Esophagus squamous epithelium (tissue), 4 donors: ENCODE data around the gene IFNA16.

Experiments used
- CTCF ChIP-seq, 6 experiments: fragments of 450-650 bp in 4 of 6; fragments of 200-600 bp in 2 of 6; sonication (generic) in 2 of 6; IDR thresholded peaks; one replicate each; pipeline ENCODE4 v1.5.1; 2016 to 2019; ENCODE audit warnings: antibody characterized with exemption in 6 of 6, mild to moderate bottlenecking in 4 of 6, moderate library complexity in 4 of 6
- POLR2A ChIP-seq, 4 donors: fragments of 450-650 bp; IDR thresholded peaks; one replicate each; pipeline ENCODE4 v1.6.1; 2017; ENCODE audit warnings: antibody characterized with exemption in 4 of 4, mild to moderate bottlenecking in 4 of 4, moderate library complexity in 3 of 4

GRCh38 chr9:21228122-21228521 is 11.0 kb upstream of the IFNA16 start, which contains the start of gene IFNA17:
- TF ChIP-seq CTCF (IDR thresholded peaks at IDR 0.05) (no peak), POLR2A (IDR thresholded peaks at IDR 0.05) (no peak)
